AG09319 (cell line): Measurements from ENCODE around the gene PCBD1.
"Not testable (repeated sequence)": the region's sequence is repeated elsewhere in the genome, so short reads cannot be mapped to it uniquely, and the experiment has no call there.

Experiments
- DNase-seq: peaks from one replicate; pipeline ENCODE4 v3.0.0-alpha.2; 2010; ENCODE audit warnings: low read depth; ENCODE audit errors: extremely low read depth
- CTCF ChIP-seq: IDR thresholded peaks from 2 replicates; pipeline ENCODE4 v1.5.1; 2011; ENCODE audit warnings: low read depth, mild to moderate bottlenecking, inconsistent platforms, low read length, moderate library complexity

PCBD1 gene

GRCh38 chr10:70925377-70926225 lies 37.2 kb upstream of the PCBD1 start:
- no peak for DNase-seq
- TF ChIP-seq CTCF = peak; percentile 95

GRCh38 chr10:70923696-70924095 lies 35.3 kb upstream of the PCBD1 start:
- no peak for DNase-seq
- no peak for TF ChIP-seq CTCF

GRCh38 chr10:70921285-70921684 lies 32.9 kb upstream of the PCBD1 start:
- TF ChIP-seq CTCF = no peak
- DNase-seq = no peak

GRCh38 chr10:70920519-70920918 lies 32.2 kb upstream of the PCBD1 start:
- no peak for TF ChIP-seq CTCF
- DNase-seq = no peak

- not testable (repeated sequence) for DNase-seq
These were observed 31.5 kb upstream of the PCBD1 start for GRCh38 chr10:70919906-70920305.

DNA sequence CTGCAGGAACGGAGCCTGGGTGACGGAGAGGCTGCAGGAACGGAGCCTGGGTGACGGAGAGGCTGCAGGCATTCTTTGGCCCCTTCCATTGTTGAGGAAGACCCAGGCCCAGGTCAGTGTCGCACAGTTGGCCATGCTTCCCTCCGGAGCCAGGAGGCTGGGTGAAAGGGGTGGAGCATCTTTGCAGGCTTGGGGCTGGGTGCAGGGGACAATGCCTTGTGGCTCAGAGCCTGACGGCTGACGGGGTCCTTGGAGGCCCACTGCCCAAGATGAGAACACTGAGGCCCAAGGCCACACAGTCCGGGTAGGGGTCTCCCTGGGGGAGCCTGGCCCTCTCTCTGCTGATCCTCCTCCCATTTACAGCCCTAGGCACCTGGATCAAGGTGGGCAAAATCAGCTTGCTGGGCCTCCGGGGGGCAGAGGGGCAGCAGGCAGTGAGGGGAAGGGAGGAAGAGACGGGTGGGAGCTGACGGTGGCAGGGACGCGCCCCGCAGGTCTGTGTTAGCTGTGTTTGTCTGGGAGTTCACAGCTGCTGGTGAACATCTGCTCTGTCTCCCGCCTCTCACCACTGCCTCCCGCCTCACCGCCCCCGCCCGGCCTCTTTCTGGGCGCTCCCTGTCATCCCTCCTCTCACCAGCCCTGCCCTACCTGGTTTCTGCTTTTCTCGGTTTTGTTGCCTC lies 30.6 kb upstream of the PCBD1 start:
- TF ChIP-seq CTCF = no peak
- no peak for DNase-seq

- no peak for DNase-seq
- no peak for TF ChIP-seq CTCF
These were observed 29.3 kb upstream of the PCBD1 start for GRCh38 chr10:70917635-70918034.
